ENCODE measurements around the gene SH3GL1.

Gene SH3GL1

GRCh38 chr19:4396949-4397783 is 3.2 kb downstream of the SH3GL1 start:
- no peak for DNase-seq

GRCh38 chr19:4393947-4394590 is 6.3 kb downstream of the SH3GL1 start:
- DNase-seq = no peak

- DNase-seq = no peak
Measured at GRCh38 chr19:4391701-4392483, 8.5 kb downstream of the SH3GL1 start.

- no peak for DNase-seq
Measured at GRCh38 chr19:4391306-4391693, 9.0 kb downstream of the SH3GL1 start.

- no peak for DNase-seq
Measured at GRCh38 chr19:4390567-4391305, 9.6 kb downstream of the SH3GL1 start.

GRCh38 chr19:4390017-4390566 is 10.3 kb downstream of the SH3GL1 start:
- no peak for DNase-seq

GRCh38 chr19:4389511-4390016 is 10.8 kb downstream of the SH3GL1 start:
- DNase-seq = no peak

GRCh38 chr19:4389064-4389375 is 11.3 kb downstream of the SH3GL1 start:
- DNase-seq = no peak

GRCh38 chr19:4388337-4389063 is 11.8 kb downstream of the SH3GL1 start:
- DNase-seq = no peak

GRCh38 chr19:4386041-4386782 is 14.1 kb downstream of the SH3GL1 start:
- no peak for DNase-seq

- DNase-seq = no peak
Measured at GRCh38 chr19:4385291-4386040, 14.9 kb downstream of the SH3GL1 start.

GRCh38 chr19:4380254-4380727 is 20.1 kb downstream of the SH3GL1 start:
- DNase-seq = no peak

- no peak for DNase-seq
Measured at GRCh38 chr19:4379383-4380253, 20.7 kb downstream of the SH3GL1 start.

GRCh38 chr19:4378886-4379285 is 21.5 kb downstream of the SH3GL1 start:
- DNase-seq = no peak

GRCh38 chr19:4376991-4377781 is 23.2 kb downstream of the SH3GL1 start:
- no peak for DNase-seq

- DNase-seq = no peak
Measured at GRCh38 chr19:4376671-4376990, 23.7 kb downstream of the SH3GL1 start.

- DNase-seq = no peak
Measured at GRCh38 chr19:4376028-4376670, 24.2 kb downstream of the SH3GL1 start.
